ENCODE results near the gene GOLGA8H.
"Not testable (repeated sequence)": the region's sequence is repeated elsewhere in the genome, so short reads cannot be mapped to it uniquely, and the experiment has no call there.

DNA sequence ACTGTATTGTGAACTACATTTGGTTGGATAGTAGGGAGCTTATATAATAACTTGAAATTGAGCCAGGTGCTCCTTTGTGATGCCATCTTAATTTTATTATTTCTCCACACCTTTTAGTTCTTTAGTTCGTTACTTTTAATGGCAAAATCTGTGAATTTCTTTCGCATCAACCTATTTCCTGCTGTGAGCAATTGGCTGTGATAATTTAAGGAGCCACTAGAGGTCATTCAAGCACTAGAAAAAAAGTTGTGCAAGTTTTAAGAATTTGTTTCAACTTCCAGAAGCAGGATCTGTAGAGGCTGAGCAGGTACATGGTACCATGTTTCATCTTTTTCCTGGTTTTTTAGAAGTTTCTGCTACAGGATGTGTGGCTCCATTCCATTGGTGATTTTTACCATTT is 4.9 kb upstream of the GOLGA8H start:
- TF ChIP-seq POLR2A (IDR thresholded peaks at IDR 0.05; ENCODE audit: low read depth, low read length); POLR2AphosphoS5 (IDR thresholded peaks at IDR 0.05; ENCODE audit: low read depth, low read length); PAX5 (IDR thresholded peaks at IDR 0.05; ENCODE audit: insufficient read depth, low read length, severe bottlenecking): not testable (repeated sequence)

Data from GM12891 (cell line).